HL-60 (cell line): ENCODE measurements around the gene LPAR5.

Experiments used
- DNase-seq, 2 experiments: peaks; one replicate each; pipeline ENCODE4 v3.0.0-alpha.2; 2010 to 2020; ENCODE audit warnings: low read depth in 1 of 2, low spot score in 1 of 2
- H3K27ac ChIP-seq: fragments of 250-450 bp; sonication (Bioruptor Pico); replicated peaks from 2 replicates; pipeline ENCODE4 v1.5.1; 2020; ENCODE audit warnings: mild to moderate bottlenecking, moderate library complexity
- H3K27me3 ChIP-seq: fragments of 250-450 bp; sonication (Bioruptor Pico); 2 replicates; pipeline ENCODE4 v1.5.1; 2021; ENCODE audit warnings: mild to moderate bottlenecking, moderate library complexity; ENCODE audit not compliant: insufficient read depth, poor library complexity, severe bottlenecking
- H3K4me3 ChIP-seq: replicated peaks from 2 replicates; pipeline ENCODE4 v1.5.1; 2011; ENCODE audit warnings: mild to moderate bottlenecking, control low read depth, low read length; ENCODE audit not compliant: insufficient read depth
- GABPA ChIP-seq: IDR thresholded peaks from 2 replicates; pipeline ENCODE4 v1.6.1; 2012; ENCODE audit warnings: low read depth
- POLR2AphosphoS5 ChIP-seq: IDR thresholded peaks from 2 replicates; pipeline ENCODE4 v1.6.1; 2012; ENCODE audit warnings: low read depth
- REST ChIP-seq: IDR thresholded peaks from 2 replicates; pipeline ENCODE4 v1.6.1; 2012; ENCODE audit warnings: low read depth; ENCODE audit not compliant: insufficient replicate concordance
- SPI1 ChIP-seq: IDR thresholded peaks from 2 replicates; pipeline ENCODE4 v1.6.1; 2012; ENCODE audit warnings: low read depth, mild to moderate bottlenecking, borderline replicate concordance
- long read RNA-seq: library from polyadenylated mRNA; unstranded; transcript quantifications from one replicate; pipeline ENCODE4 v2.0.0, GENCODE V29; 2020
- TF ChIP-seq, protein P1 (sequence below): IDR thresholded peaks from one replicate; pipeline ENCODE4 v1.5.1; 2011; ENCODE audit warnings: low read length, control low read depth, inconsistent platforms; ENCODE audit not compliant: insufficient read depth

Gene LPAR5
- long read RNA-seq, transcript LPAR5-201 (2 exons, 3,171 nt), result major isoform, 25 of 30 reads
- long read RNA-seq, partial matches to known transcripts, result 5 of 30 reads
- long read RNA-seq, other reads (novel, unspliced or antisense), result 0 of 30 reads

DNA sequence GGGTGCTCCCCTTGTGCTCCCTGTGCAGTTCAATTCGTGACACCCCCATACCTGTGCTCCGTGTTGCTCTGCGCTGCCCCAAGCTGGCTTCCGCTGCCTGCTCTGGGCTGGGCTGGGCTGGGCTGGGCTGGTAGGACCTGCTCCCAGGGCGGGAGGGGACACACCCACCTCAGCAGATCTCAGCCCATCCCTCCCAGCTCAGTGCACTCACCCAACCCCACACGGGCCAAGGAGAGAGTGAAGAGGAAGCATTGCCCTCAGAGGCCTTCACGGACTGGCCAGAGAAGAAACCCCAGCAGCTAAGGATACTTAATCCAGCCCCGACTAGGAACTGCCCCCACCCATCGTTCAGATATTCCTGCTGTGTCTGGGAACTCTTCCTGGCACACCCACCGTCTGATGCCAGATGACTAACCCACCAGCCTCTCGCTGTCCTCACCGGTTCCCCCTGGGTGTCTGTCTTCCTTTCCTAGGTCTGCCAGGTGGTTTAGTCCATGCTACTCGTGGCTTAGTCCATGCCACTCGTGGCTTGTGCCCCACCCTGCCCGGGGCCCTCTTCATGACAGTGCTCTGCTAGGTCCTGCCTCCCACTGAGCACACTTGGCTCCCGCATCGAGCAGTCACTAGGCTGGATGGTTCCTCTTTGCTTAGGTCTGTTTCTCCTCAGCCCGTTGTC is at the start of gene LPAR5:
Gene LPAR5, minus strand, starts transcription at position 104 of the 676 bp plus-strand sequence. CDS start 14,711 bp downstream, outside the sequence.
- Histone ChIP-seq H3K4me3 (no peak within 1 kb of the TSS), H3K27ac (peak within 1 kb of the TSS; percentile 56), H3K27me3 (no peaks in the 10 kb centered on the region)
- TF ChIP-seq GABPA (no peak), POLR2AphosphoS5 (0 out of 2 replicates have a peak, but pooled peaks have one; percentile 31)
- peak in 1 of 2 experiments; percentile 66 for DNase-seq

DNA sequence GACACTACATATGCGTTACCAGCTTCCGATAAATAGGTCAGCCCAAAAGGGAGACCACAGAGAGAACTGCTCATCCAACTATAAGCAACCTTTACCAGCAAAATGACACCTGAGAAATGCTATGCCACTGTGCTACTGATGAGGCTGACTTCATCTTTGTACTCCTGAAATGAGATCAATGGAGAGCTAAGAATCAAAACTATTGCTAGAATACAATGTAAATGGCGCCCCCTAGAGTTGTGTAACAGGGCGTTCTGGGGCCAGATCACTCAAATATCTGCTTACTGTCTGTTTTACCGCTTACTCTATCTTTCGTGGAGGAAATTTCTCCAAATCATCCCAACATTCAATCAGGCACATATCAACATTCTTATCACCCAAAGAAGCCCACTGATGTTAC is 48.9 kb upstream of the LPAR5 start:
- Histone ChIP-seq H3K27me3 (no peaks in the 10 kb centered on the region), H3K27ac (no peak overlapping the region), H3K4me3 (no peak overlapping the region)
- peak; percentile 36 to 56 for DNase-seq
- TF ChIP-seq, protein P1, sequence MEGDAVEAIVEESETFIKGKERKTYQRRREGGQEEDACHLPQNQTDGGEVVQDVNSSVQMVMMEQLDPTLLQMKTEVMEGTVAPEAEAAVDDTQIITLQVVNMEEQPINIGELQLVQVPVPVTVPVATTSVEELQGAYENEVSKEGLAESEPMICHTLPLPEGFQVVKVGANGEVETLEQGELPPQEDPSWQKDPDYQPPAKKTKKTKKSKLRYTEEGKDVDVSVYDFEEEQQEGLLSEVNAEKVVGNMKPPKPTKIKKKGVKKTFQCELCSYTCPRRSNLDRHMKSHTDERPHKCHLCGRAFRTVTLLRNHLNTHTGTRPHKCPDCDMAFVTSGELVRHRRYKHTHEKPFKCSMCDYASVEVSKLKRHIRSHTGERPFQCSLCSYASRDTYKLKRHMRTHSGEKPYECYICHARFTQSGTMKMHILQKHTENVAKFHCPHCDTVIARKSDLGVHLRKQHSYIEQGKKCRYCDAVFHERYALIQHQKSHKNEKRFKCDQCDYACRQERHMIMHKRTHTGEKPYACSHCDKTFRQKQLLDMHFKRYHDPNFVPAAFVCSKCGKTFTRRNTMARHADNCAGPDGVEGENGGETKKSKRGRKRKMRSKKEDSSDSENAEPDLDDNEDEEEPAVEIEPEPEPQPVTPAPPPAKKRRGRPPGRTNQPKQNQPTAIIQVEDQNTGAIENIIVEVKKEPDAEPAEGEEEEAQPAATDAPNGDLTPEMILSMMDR, result peak; percentile 22
- TF ChIP-seq REST, result no peak

DNA sequence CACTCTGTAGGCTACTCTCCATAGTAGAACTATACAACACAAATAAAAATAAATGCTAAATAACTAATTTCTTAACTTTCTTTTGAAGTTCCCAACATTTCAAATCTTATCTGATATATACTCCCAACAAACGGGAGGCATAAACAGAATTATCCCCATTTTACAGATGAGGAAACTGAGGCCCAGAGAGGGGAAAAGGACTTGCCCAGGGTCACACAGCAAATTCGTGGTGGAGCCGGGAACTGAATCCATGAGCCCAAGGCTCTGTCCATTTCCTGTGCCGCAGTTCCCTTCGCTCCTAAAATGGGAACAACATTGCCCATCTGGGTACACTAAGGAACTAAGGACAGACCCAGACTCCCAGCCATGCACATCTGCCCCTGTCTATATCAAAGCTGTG is 41.2 kb upstream of the LPAR5 start:
- Histone ChIP-seq H3K27me3 (no peaks in the 10 kb centered on the region), H3K4me3 (no peak overlapping the region), H3K27ac (no peak overlapping the region)
- DNase-seq, result no peak
- TF ChIP-seq SPI1 (no peak), POLR2AphosphoS5 (no peak), GABPA (no peak), REST (no peak)
- TF ChIP-seq, protein P1, result no peak

- Histone ChIP-seq H3K27me3 (no peaks in the 10 kb centered on the region), H3K4me3 (no peak overlapping the region), H3K27ac (no peak overlapping the region)
- no peak for DNase-seq
- TF ChIP-seq REST, result no peak
- TF ChIP-seq, protein P1, result no peak
- no peak for TF ChIP-seq GABPA
- TF ChIP-seq SPI1, result no peak
- TF ChIP-seq POLR2AphosphoS5, result no peak
These were observed 36.4 kb upstream of the LPAR5 start for GRCh38 chr12:6672143-6672542.
